ENCODE results near the gene JSRP1. TPM values are rescaled to one million over a fixed set of nuclear protein-coding genes. Genes with fewer than 3 reads are reported as not detected.

JSRP1 gene
- total RNA-seq, 4 donors from 2014 or later = 1.5 TPM; not detected in 3

DNA sequence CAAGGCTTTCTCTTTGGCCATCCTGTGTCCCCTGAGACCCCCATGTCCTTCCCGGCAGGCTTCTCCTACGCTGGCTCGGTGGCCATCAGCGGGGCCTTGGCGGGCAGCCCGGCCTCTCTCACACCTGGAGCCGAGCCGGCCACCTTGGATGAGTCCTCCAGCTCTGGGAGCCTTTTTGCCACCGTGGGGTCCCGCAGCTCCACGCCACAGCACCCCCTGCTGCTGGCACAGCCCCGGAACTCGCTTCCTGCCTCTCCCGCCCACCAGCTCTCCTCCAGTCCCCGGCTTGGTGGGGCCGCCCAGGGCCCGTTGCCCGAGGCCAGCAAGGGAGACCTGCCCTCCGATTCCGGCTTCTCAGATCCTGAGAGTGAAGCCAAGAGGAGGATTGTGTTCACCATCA, 34.3 kb downstream of the JSRP1 start:
- no peak for TF ChIP-seq POLR2A (IDR thresholded peaks at IDR 0.05)
- TF ChIP-seq, protein P1, sequence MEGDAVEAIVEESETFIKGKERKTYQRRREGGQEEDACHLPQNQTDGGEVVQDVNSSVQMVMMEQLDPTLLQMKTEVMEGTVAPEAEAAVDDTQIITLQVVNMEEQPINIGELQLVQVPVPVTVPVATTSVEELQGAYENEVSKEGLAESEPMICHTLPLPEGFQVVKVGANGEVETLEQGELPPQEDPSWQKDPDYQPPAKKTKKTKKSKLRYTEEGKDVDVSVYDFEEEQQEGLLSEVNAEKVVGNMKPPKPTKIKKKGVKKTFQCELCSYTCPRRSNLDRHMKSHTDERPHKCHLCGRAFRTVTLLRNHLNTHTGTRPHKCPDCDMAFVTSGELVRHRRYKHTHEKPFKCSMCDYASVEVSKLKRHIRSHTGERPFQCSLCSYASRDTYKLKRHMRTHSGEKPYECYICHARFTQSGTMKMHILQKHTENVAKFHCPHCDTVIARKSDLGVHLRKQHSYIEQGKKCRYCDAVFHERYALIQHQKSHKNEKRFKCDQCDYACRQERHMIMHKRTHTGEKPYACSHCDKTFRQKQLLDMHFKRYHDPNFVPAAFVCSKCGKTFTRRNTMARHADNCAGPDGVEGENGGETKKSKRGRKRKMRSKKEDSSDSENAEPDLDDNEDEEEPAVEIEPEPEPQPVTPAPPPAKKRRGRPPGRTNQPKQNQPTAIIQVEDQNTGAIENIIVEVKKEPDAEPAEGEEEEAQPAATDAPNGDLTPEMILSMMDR (IDR thresholded peaks at IDR 0.05) = no peak
- Histone ChIP-seq H3K9me3 (no peaks in the 10 kb centered on the region), H3K4me3 (no peak overlapping the region), H3K27ac (no peak overlapping the region), H3K36me3 (peaks cover 47 to 100% (median 52%) of the 10 kb centered on the region in 3 donors), H3K27me3 (no peaks in the 10 kb centered on the region), H3K4me1 (peaks cover 0 to 1% (median under 1%) of the 10 kb centered on the region in 3 donors)
- intact Hi-C loops (cut with DNase I) = no loop called here
- WGBS, 2 donors = 100% methylated on average over 1 of the region's 20 CpGs; no CpG with 5 or more reads in 1 of the 2 donors
- DNase-seq = no peak

DNA sequence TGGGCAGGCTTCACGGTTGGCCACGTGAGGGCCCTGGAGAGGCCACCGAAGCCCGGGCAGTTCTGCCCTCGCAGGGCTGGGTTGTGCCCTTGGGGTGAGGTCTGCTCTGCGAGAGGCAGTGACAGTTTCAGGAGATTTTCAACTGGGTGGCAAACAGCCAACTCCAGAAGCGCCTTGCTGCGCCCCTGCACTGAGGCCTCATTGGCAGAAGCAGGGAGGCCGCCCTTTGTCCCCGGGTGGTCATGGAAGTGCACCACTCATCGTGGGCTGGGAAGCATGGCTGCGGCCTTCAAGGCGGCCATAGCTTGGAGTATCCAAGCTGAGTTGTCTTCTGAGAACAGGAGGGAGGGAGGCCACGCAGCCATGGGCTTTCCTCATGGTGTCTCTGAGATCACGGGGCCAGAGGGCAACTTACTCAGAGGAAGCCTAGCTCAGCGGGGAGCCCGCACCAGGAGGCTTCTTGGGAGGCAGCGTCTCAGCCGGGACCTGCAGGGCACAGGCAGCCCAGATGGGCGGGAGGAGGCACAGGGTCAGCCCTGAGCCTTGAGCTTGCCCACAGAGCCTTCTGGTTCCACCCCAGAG, 34.9 kb downstream of the JSRP1 start:
- 87 to 95% methylated on average over 5 to 9 of the region's 20 CpGs for WGBS, 2 donors
- no peak overlapping the region for H3K27ac ChIP-seq
- no peaks in the 10 kb centered on the region for H3K4me1 ChIP-seq
- H3K4me3 ChIP-seq = no peak overlapping the region
- H3K36me3 ChIP-seq = peaks cover 47 to 100% (median 52%) of the 10 kb centered on the region in 3 donors
- no peaks in the 10 kb centered on the region for H3K27me3 ChIP-seq
- TF ChIP-seq, protein P1 (IDR thresholded peaks at IDR 0.05) = no peak
- TF ChIP-seq POLR2A (IDR thresholded peaks at IDR 0.05) = no peak
- H3K9me3 ChIP-seq = no peaks in the 10 kb centered on the region
- no peak for DNase-seq
- intact Hi-C loops (cut with DNase I) = no loop called here

DNA sequence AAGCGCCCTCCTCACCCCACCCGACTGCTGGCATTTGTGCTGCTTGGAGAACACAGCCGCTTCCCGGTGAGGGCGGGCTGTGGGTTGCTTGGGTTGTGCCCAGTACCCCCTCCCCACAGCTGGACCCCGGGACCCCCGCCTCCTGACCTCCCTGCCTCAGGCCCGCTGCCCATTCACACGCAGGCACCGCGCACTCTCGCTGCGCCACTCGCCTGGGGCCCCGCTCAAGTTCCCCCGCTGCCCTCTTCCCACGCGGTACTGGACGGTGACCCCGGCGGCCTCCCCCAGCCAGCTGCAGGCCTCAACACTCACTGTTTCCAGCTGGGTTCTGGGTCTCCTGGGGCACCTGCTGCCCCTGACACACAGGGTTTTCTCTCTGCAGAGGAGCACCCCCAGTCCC, 36.5 kb downstream of the JSRP1 start:
- Histone ChIP-seq H3K4me1 (peaks cover 0 to under 1% (median 0%) of the 10 kb centered on the region in 3 donors), H3K27ac (no peak overlapping the region), H3K9me3 (no peaks in the 10 kb centered on the region), H3K4me3 (no peak overlapping the region), H3K27me3 (no peaks in the 10 kb centered on the region), H3K36me3 (peaks cover 38 to 100% (median 42%) of the 10 kb centered on the region in 3 donors)
- 95 to 99% methylated on average over 4 to 15 of the region's 21 CpGs for WGBS, 2 donors
- intact Hi-C loops (cut with DNase I) = no loop called here
- no peak for DNase-seq
- TF ChIP-seq, protein P1 (IDR thresholded peaks at IDR 0.05) = no peak
- TF ChIP-seq POLR2A (IDR thresholded peaks at IDR 0.05) = no peak

DNA sequence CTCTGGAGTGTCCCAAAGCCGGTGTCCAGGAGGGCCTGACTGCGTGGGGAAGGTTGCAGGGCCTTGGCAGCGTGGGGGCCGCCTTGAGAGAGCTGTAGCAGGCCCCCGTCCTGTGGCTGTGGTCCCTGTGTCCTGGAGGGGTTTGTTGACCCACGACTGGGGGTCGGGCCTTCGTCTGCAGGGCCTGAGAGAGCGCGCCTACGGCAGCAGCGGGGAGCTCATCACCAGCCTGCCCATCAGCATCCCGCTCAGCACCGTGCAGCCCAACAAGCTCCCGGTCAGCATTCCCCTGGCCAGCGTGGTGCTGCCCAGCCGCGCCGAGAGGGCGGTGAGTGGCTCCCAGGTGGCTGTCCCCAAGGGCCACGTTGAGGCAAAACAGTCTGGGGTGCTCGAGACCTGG, 38.6 kb downstream of the JSRP1 start:
- WGBS, 2 donors = 83% methylated on average over 1 of the region's 22 CpGs; no CpG with 5 or more reads in 1 of the 2 donors
- Histone ChIP-seq H3K36me3 (peaks cover 37 to 100% (median 45%) of the 10 kb centered on the region in 3 donors), H3K27me3 (no peaks in the 10 kb centered on the region), H3K4me3 (no peak overlapping the region), H3K27ac (no peak overlapping the region), H3K4me1 (peaks cover 6 to 22% (median 9%) of the 10 kb centered on the region in 3 donors), H3K9me3 (no peaks in the 10 kb centered on the region)
- intact Hi-C loops (cut with DNase I) = no loop called here
- TF ChIP-seq, protein P1 (IDR thresholded peaks at IDR 0.05) = no peak
- TF ChIP-seq POLR2A (IDR thresholded peaks at IDR 0.05) = no peak
- DNase-seq = no peak

DNA sequence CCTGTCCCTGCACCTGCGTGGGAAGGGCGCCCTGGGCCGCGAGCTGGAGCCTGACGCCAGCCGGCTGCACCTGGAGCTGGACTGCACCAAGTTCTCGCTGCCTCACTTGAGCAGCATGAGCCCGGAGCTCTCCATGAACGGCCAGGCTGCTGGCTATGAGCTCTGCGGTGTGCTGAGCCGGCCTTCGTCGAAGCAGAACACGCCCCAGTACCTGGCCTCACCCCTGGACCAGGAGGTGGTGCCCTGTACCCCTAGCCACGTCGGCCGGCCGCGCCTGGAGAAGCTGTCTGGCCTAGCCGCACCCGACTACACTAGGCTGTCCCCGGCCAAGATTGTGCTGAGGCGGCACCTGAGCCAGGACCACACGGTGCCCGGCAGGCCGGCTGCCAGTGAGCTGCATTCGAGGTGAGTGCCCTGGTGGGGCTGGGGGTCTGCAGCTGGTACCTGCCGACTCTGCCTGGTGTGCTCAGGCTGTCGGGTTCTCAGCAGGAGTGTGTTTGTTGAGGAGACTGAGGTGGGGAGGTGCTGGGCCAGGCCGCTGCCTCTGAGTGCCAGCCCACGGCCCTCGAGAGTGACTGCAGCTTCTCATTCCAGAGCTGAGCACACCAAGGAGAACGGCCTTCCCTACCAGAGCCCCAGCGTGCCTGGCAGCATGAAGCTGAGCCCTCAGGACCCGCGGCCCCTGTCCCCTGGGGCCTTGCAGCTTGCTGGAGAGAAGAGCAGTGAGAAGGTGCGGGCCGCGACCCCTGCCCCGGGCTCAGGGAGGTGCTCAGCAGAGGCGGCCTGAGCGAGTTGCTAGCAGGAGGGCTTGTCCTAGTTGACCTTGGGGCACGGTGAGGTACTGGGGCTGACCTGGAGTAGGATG, 39.6 kb downstream of the JSRP1 start:
- no peaks in the 10 kb centered on the region for H3K27me3 ChIP-seq
- no peak for DNase-seq
- peaks cover 36 to 100% (median 49%) of the 10 kb centered on the region in 3 donors for H3K36me3 ChIP-seq
- 95% methylated on average over 9 of the region's 43 CpGs; no CpG with 5 or more reads in 1 of the 2 donors for WGBS, 2 donors
- no peaks in the 10 kb centered on the region for H3K9me3 ChIP-seq
- intact Hi-C loops (cut with DNase I) = no loop called here
- H3K4me3 ChIP-seq = no peak overlapping the region
- peaks cover 6 to 32% (median 9%) of the 10 kb centered on the region in 3 donors for H3K4me1 ChIP-seq
- TF ChIP-seq POLR2A (IDR thresholded peaks at IDR 0.05) = no peak
- TF ChIP-seq, protein P1 (IDR thresholded peaks at IDR 0.05) = no peak
- H3K27ac ChIP-seq = no peak overlapping the region

Data from esophagus squamous epithelium (tissue), 5 donors.